Tibial nerve (tissue), 4 donors: ENCODE results near the gene B4GALT5. TPM values are rescaled to one million over a fixed set of nuclear protein-coding genes. Genes with fewer than 3 reads are reported as not detected.

Source experiments
- DNase-seq, 2 donors: peaks; one replicate each; pipeline ENCODE4 v3.0.0-alpha.2; 2019; ENCODE audit warnings: low spot score in 2 of 2
- H3K27ac ChIP-seq, 4 donors: fragments of 200-600 bp; sonication (generic) in 3 of 4; one replicate each; pipeline ENCODE4 v1.5.1; 2017 to 2019; ENCODE audit warnings: mild to moderate bottlenecking in 1 of 4
- H3K27me3 ChIP-seq, 2 donors: fragments of 200-600 bp; sonication (generic) in 1 of 2; one replicate each; pipeline versions ENCODE4 v1.5.1 to v1.6.0; 2017 to 2019
- H3K36me3 ChIP-seq, 3 donors: fragments of 200-600 bp; sonication (generic); one replicate each; pipeline ENCODE4 v1.5.1; 2018 to 2019
- H3K4me1 ChIP-seq, 4 donors: fragments of 200-600 bp; sonication (generic) in 3 of 4; one replicate each; pipeline ENCODE4 v1.5.1; 2017 to 2019
- H3K4me3 ChIP-seq, 4 donors: fragments of 200-600 bp; sonication (generic) in 3 of 4; one replicate each; pipeline ENCODE4 v1.5.1; 2017 to 2019; ENCODE audit warnings: mild to moderate bottlenecking in 1 of 4, moderate library complexity in 1 of 4
- H3K9me3 ChIP-seq, 4 donors: fragments of 200-600 bp; sonication (generic) in 3 of 4; one replicate each; pipeline ENCODE4 v1.5.1; 2017 to 2019
- CTCF ChIP-seq, 5 experiments: fragments of 200-600 bp in 3 of 5; fragments of 450-650 bp in 2 of 5; sonication (generic) in 3 of 5; IDR thresholded peaks; one replicate each; pipeline ENCODE4 v1.5.1; 2016 to 2019; ENCODE audit warnings: antibody characterized with exemption in 5 of 5, mild to moderate bottlenecking in 3 of 5, moderate library complexity in 2 of 5
- EP300 ChIP-seq, 2 donors: sonication (generic); formaldehyde crosslinking; IDR thresholded peaks; one replicate each; pipeline ENCODE4 v1.6.1; 2017; ENCODE audit warnings: antibody characterized with exemption in 2 of 2, mild to moderate bottlenecking in 1 of 2
- POLR2A ChIP-seq, 2 donors: fragments of 450-650 bp; IDR thresholded peaks; one replicate each; pipeline ENCODE4 v1.6.1; 2017; ENCODE audit warnings: antibody characterized with exemption in 2 of 2, mild to moderate bottlenecking in 2 of 2, moderate library complexity in 2 of 2
- WGBS, 2 donors: methylation state at CpG; one replicate each; pipeline ENCODE4 v1.1.5; 2018; 5-methylcytosine and 5-hydroxymethylcytosine counted together
- total RNA-seq, 4 donors: library from RNA; depleted of rRNA; stranded (reverse); fragments of >200 nt; gene quantifications; one replicate each; pipeline ENCODE4 v1.1.0, GENCODE V29; 2016

B4GALT5 gene
- total RNA-seq, 4 donors from 2014 or later: 13.6 to 25.2 (median 20.7) TPM

DNA sequence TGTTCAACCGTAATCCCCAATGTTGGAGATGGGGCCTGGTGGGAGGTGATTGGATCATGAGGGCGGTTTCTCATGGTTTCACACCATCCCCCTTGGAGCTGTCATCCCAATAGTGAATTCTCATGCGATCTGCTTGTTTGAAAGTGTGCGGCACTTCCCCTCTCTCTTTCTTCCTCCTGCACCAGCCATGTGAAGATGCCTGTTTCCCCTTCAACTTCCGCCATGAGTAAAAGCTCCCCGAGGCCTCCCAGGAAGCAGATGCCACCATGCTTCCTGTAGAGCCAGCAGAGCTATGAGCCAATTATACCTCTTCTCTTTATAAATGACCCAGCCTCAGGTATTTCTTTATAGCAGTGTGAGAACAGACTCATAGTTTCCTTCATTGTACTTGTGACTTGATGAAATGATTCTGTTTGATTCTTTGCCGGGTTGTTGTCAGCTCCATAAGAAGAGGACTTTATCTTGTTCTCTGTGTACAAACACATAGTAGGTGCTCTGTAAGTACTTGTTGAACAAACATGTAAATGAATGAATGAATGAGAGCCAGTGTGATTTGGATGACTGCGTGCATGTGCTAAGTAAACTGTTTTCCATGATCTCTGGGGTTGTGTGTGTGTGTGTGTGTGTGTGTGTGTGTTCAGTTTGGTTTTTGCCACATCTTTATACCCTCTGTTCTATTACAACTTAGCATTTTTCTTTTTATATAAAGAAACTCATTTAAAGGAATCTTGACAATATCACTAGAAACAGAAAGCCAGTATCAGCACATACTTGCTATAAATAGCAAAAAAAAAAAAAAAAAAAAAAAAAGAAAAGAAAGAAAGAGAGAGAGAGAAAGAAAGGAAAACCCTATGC, 123.3 kb downstream of the B4GALT5 start:
- WGBS, 2 donors: 80 to 84% methylated on average over 8 of the region's 8 CpGs
- peak overlapping the region in 2 of 4 donors; percentile 1 to 36 for H3K27ac ChIP-seq
- no peaks in the 10 kb centered on the region for H3K9me3 ChIP-seq
- H3K36me3 ChIP-seq: no peaks in the 10 kb centered on the region
- TF ChIP-seq POLR2A (IDR thresholded peaks at IDR 0.05): no peak
- no peak for TF ChIP-seq EP300 (IDR thresholded peaks at IDR 0.05)
- no peak for TF ChIP-seq CTCF (IDR thresholded peaks at IDR 0.05)
- H3K4me1 ChIP-seq: peaks cover 0 to 57% (median 5%) of the 10 kb centered on the region in 4 donors
- no peak overlapping the region for H3K4me3 ChIP-seq
- H3K27me3 ChIP-seq: no peaks in the 10 kb centered on the region
- DNase-seq: no peak

GRCh38 chr20:49589747-49590146, 123.9 kb downstream of the B4GALT5 start:
- no peaks in the 10 kb centered on the region for H3K9me3 ChIP-seq
- H3K4me3 ChIP-seq: no peak overlapping the region
- H3K27me3 ChIP-seq: no peaks in the 10 kb centered on the region
- TF ChIP-seq CTCF (IDR thresholded peaks at IDR 0.05) (no peak), POLR2A (IDR thresholded peaks at IDR 0.05) (no peak), EP300 (IDR thresholded peaks at IDR 0.05) (no peak)
- DNase-seq: no peak
- peak overlapping the region in 1 of 4 donors; percentile 36 for H3K27ac ChIP-seq
- no peaks in the 10 kb centered on the region for H3K36me3 ChIP-seq
- WGBS, 2 donors: 93 to 94% methylated on average over 6 of the region's 6 CpGs
- H3K4me1 ChIP-seq: peaks cover 0 to 63% (median 7%) of the 10 kb centered on the region in 4 donors

- 50 to 51% methylated on average over 10 of the region's 10 CpGs for WGBS, 2 donors
- TF ChIP-seq POLR2A (IDR thresholded peaks at IDR 0.05): no peak
- peak in 1 of 2 donors; percentile 70 for TF ChIP-seq EP300 (IDR thresholded peaks at IDR 0.05)
- TF ChIP-seq CTCF (IDR thresholded peaks at IDR 0.05): no peak
- no peaks in the 10 kb centered on the region for H3K36me3 ChIP-seq
- H3K9me3 ChIP-seq: peaks cover 0 to 7% (median 0%) of the 10 kb centered on the region in 4 donors
- peaks cover 0 to 58% (median 13%) of the 10 kb centered on the region in 4 donors for H3K4me1 ChIP-seq
- no peak overlapping the region for H3K4me3 ChIP-seq
- peak overlapping the region in 1 of 4 donors; percentile 1 for H3K27ac ChIP-seq
- DNase-seq: no peak
- no peaks in the 10 kb centered on the region for H3K27me3 ChIP-seq
Observed at GRCh38 chr20:49587111-49587570, 126.5 kb downstream of the B4GALT5 start.

DNA sequence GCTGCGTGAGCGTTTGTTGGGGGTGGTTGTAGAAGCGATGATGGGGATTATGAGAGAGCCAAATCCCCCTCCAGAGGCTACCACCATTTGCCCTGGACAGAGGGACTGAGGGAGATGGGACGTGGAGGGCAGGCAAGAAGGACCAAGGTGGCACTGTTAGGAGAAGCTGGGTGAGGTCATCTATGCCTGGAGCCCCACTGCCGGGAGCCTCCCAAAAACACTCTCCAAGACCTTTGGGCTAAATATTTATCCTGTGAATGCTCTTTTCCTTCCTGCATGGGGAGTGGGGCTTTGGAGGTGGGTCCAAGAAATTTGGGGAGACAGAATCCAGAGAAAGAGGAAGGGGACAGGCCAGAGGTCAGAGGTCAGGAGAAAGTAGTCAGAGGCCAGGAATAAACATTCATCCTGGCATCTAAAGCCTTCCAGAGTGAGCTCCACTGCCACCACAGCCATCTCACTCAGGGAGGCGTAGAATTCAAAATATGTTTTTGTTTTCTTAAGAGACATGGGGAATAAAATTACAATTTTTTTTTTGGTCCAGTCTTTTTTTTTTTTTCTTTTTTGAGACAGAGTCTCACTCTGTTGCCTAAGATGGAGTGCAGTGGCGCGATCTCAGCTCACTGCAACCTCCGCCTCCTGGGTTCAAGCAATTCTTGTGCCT, 128.0 kb downstream of the B4GALT5 start:
- TF ChIP-seq CTCF (IDR thresholded peaks at IDR 0.05) (no peak), EP300 (IDR thresholded peaks at IDR 0.05) (no peak), POLR2A (IDR thresholded peaks at IDR 0.05) (no peak)
- Histone ChIP-seq H3K27ac (peak overlapping the region in 3 of 4 donors; percentile 47 to 75 (median 58)), H3K4me1 (peaks cover 0 to 52% (median 14%) of the 10 kb centered on the region in 4 donors), H3K36me3 (no peaks in the 10 kb centered on the region), H3K4me3 (no peak overlapping the region), H3K27me3 (no peaks in the 10 kb centered on the region), H3K9me3 (peaks cover 0 to 7% (median 0%) of the 10 kb centered on the region in 4 donors)
- WGBS, 2 donors: 74 to 75% methylated on average over 9 of the region's 9 CpGs
- DNase-seq: no peak
